ENCODE measurements around the gene ZMIZ1.

ZMIZ1 gene

GRCh38 chr10:79066411-79067240 is 2.1 kb upstream of the ZMIZ1 start:
- DNase-seq = no peak

- DNase-seq = peak; percentile 17 to 31
Observed at GRCh38 chr10:79067241-79068202, 1.2 kb upstream of the ZMIZ1 start.

GRCh38 chr10:79068203-79068561 is 584 bp upstream of the ZMIZ1 start:
- no peak for DNase-seq

- DNase-seq = no peak
Observed at GRCh38 chr10:79069325-79070080, 737 bp downstream of the ZMIZ1 start.

- DNase-seq = no peak
Observed at GRCh38 chr10:79070081-79070605, 1.4 kb downstream of the ZMIZ1 start.

- no peak for DNase-seq
Observed at GRCh38 chr10:79070606-79071395, 2.0 kb downstream of the ZMIZ1 start.

- no peak for DNase-seq
Observed at GRCh38 chr10:79071396-79071923, 2.7 kb downstream of the ZMIZ1 start.

- DNase-seq = no peak
Observed at GRCh38 chr10:79072041-79072441, 3.3 kb downstream of the ZMIZ1 start.

- DNase-seq = no peak
Observed at GRCh38 chr10:79072994-79073645, 4.4 kb downstream of the ZMIZ1 start.

- DNase-seq = no peak
Observed at GRCh38 chr10:79073784-79074432, 5.1 kb downstream of the ZMIZ1 start.

- no peak for DNase-seq
Observed at GRCh38 chr10:79074732-79075131, 6.0 kb downstream of the ZMIZ1 start.

GRCh38 chr10:79075418-79075817 is 6.7 kb downstream of the ZMIZ1 start:
- no peak for DNase-seq

GRCh38 chr10:79077488-79078173 is 8.9 kb downstream of the ZMIZ1 start:
- DNase-seq = no peak

GRCh38 chr10:79078367-79079053 is 9.7 kb downstream of the ZMIZ1 start:
- no peak for DNase-seq

GRCh38 chr10:79079054-79079397 is 10.3 kb downstream of the ZMIZ1 start:
- DNase-seq = no peak

GRCh38 chr10:79079490-79080355 is 11.0 kb downstream of the ZMIZ1 start:
- no peak for DNase-seq

- no peak for DNase-seq
Observed at GRCh38 chr10:79081353-79082034, 12.7 kb downstream of the ZMIZ1 start.

GRCh38 chr10:79082035-79082373 is 13.2 kb downstream of the ZMIZ1 start:
- no peak for DNase-seq

Measured in NCI-H187 (cell line).